Measurements from ENCODE around the gene DNM1L. TPM values are rescaled to one million over a fixed set of nuclear protein-coding genes. Genes with fewer than 3 reads are reported as not detected.

Gene DNM1L
- total and polyA plus RNA-seq, 2 of the 4 experiments (the other 2 are of a cell fraction), result 44.8 to 70.1 TPM

DNA sequence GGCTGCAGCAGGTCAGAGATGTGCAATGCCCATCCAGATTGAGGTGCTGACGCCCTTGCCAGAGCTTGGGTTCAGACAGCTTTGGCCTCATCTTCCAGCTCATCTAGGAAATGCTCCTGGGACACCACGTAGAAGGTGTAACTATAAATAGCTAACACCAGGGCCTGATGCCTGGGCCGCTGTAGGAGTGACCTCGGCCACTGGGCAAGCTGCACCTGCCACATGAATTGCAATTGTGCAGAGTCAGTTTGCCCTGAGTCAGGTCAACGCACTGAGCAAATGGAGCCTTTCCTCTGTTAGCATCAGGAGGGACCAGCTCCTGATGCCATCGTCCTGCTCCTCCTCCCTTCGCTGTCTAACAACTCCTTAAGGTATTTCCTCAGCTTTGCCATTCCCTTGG, 17.4 kb upstream of the DNM1L start:
- no peak overlapping the region for H3K56ac ChIP-seq (ENCODE audit: extremely low read depth, insufficient read depth, low read length)
- no peak overlapping the region for H4K91ac ChIP-seq (ENCODE audit: insufficient read depth, low read depth, low read length)
- H3K27ac ChIP-seq (ENCODE audit: insufficient read depth, low read length), result no peak overlapping the region
- 0 out of 2 replicates have a peak, but pooled peaks cover 2% of the 10 kb centered on the region for H3K4me1 ChIP-seq (ENCODE audit: control insufficient read depth, insufficient read depth, low read length)
- H3K4me3 ChIP-seq (ENCODE audit: insufficient read depth, low read depth, low read length), result no peak overlapping the region
- no peak overlapping the region for H3K14ac ChIP-seq (replicated peaks; ENCODE audit: low read depth, low read length)
- no peak overlapping the region for H2BK20ac ChIP-seq (ENCODE audit: low read depth, low read length)
- no peak for TF ChIP-seq BHLHE40 (IDR thresholded peaks at IDR 0.05; ENCODE audit: low read depth, low read length)
- DNase-seq, result no peak
- in situ Hi-C loops (cut with MboI; ENCODE audit: low sequenced_read_pairs) (no loop called here), intact Hi-C loops (cut with micrococcal nuclease) (loop anchor here (1.0 kb wide), 1 partner anchor 47 kb away; no protein-coding TSS in a partner anchor), dilution Hi-C loops (cut with HindIII; ENCODE audit: low sequenced_read_pairs, unreplicated experiment) (no loop called here)
- ChIA-PET POLR2A (ENCODE audit: unreplicated experiment) (no interaction called here), CTCF (no interaction called here)
- H2AFZ ChIP-seq (replicated peaks; ENCODE audit: low read length, poor library complexity), result no peak overlapping the region
- no peaks in the 10 kb centered on the region for H3K79me1 ChIP-seq (ENCODE audit: low read depth in 1 of 2, low read length in 2 of 2)
- no peak overlapping the region for H3K4me2 ChIP-seq (ENCODE audit: low read depth, low read length)
- no CpG with 5 or more reads among the region's 7 CpGs for WGBS, 2 experiments (ENCODE audit: extremely low coverage in 2 of 2, insufficient read length in 1 of 2)
- H3K36me3 ChIP-seq (ENCODE audit: control insufficient read depth, insufficient read depth, low read length), result no peaks in the 10 kb centered on the region
- H2BK120ac ChIP-seq (ENCODE audit: low read depth, low read length), result no peak overlapping the region
- no peaks in the 10 kb centered on the region for H3K27me3 ChIP-seq (ENCODE audit: control insufficient read depth, insufficient read depth, low read length)
- H3K23ac ChIP-seq (ENCODE audit: low read depth, low read length), result no peak overlapping the region
- H4K8ac ChIP-seq (ENCODE audit: low read depth in 2 of 2, low read length in 2 of 2), result no peak overlapping the region
- no peak overlapping the region for H2AK5ac ChIP-seq (ENCODE audit: low read depth, low read length)
- ATAC-seq (ENCODE audit: low read depth), result no peak
- no peak overlapping the region for H3K4ac ChIP-seq (ENCODE audit: low read depth, low read length)
- no peak overlapping the region for H4K5ac ChIP-seq (ENCODE audit: low read depth, low read length)
- H2BK5ac ChIP-seq (ENCODE audit: low read depth, low read length, poor library complexity, severe bottlenecking), result no peak overlapping the region
- no peak overlapping the region for H3K9ac ChIP-seq (ENCODE audit: low read depth, low read length)
- BruUV-seq (replicated peaks), result no TSS peak
- no peaks in the 10 kb centered on the region for H4K20me1 ChIP-seq (ENCODE audit: insufficient read depth, low read length)
- H3K9me3 ChIP-seq (ENCODE audit: control insufficient read depth, insufficient read depth, low read length), result no peaks in the 10 kb centered on the region
- no peaks in the 10 kb centered on the region for H3K9me1 ChIP-seq (ENCODE audit: insufficient read depth, low read length)
- no peak overlapping the region for H2BK15ac ChIP-seq (ENCODE audit: low read depth, low read length)
- no peak overlapping the region for H2AK9ac ChIP-seq (replicated peaks; ENCODE audit: low read depth, low read length, poor library complexity)
- no peak overlapping the region for H3K18ac ChIP-seq (ENCODE audit: low read depth, low read length)
